ENCODE data around the gene NFIC.
"Not testable (repeated sequence)": the region's sequence is repeated elsewhere in the genome, so short reads cannot be mapped to it uniquely, and the experiment has no call there.

Gene NFIC

DNA sequence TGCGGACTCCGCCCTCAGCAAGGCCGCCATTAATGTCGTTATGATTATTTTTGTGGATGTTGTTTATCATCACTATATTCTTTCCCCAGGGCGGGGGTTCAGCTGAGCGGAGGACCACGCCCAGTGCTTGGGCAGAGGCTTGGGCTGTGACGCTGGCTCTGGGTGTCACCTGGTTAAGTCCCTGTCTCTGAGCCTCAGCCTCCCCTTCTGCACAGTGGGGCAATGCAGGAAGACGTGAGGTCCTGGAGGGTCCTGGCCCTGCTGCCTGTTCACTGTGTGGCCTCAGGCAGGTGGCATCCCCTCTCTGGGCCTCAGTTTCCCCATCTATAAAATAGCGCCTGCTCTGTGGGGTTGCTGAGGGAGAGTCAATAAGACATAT is 32.5 kb downstream of the NFIC start:
- no peak for DNase-seq (ENCODE audit: low spot score)

DNA sequence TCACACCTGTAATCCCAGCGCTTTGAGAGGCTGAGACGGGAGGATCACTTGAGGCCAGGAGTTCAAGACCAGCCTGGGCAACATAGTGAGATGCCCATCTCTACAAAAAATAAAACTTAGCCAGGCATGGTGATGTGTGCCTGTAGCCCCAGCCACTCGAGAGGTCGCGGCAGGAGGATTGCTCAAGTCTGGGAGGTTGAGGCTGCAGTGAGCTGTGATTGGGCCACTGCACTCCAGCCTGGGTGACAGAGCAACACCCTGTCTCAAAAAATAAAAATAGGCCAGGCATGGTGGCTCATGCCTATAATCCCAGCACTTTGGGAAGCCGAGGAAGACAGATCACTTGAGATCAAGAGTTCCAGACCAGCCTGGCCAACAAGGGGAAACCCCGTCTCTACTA is 32.9 kb downstream of the NFIC start:
- DNase-seq (ENCODE audit: low spot score) = not testable (repeated sequence)

DNA sequence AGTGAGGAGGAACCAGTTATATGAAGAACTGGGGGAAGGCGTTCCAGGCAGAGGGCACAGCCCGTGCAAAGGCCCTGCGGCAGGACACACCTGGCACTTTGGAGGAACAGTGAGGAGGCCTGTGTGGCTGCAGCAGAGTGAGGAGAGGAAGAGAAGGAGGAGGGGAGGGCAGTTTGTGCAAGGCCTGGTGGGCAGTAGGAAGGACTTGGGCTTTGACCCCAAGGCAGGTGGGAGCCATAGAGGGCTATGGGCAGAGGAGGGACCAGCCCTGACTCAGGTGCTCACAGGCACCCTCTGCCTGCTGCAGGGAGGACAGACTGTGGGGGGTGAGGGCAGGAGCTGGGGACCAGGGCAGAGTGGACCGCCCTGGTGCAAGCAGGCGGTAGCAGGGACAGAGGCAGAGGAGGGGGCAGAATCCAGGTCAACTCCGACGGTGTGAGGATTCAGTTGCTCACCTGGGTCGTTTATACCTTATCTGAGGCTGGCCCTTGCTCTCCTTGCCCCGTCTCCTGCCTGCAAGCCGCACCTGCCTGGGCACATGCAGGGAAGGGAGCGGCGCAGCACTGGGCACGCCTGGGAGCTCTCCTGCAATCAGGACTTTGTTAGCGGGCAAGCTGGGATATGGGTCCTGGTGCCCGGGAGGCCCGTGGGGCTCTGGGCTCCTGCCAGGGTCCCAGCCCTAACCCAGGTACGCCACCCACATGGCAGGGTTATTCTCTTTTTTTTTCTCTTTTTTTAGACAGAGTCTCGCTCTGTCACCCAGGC is 34.8 kb downstream of the NFIC start:
- DNase-seq (ENCODE audit: low spot score) = no peak

DNA sequence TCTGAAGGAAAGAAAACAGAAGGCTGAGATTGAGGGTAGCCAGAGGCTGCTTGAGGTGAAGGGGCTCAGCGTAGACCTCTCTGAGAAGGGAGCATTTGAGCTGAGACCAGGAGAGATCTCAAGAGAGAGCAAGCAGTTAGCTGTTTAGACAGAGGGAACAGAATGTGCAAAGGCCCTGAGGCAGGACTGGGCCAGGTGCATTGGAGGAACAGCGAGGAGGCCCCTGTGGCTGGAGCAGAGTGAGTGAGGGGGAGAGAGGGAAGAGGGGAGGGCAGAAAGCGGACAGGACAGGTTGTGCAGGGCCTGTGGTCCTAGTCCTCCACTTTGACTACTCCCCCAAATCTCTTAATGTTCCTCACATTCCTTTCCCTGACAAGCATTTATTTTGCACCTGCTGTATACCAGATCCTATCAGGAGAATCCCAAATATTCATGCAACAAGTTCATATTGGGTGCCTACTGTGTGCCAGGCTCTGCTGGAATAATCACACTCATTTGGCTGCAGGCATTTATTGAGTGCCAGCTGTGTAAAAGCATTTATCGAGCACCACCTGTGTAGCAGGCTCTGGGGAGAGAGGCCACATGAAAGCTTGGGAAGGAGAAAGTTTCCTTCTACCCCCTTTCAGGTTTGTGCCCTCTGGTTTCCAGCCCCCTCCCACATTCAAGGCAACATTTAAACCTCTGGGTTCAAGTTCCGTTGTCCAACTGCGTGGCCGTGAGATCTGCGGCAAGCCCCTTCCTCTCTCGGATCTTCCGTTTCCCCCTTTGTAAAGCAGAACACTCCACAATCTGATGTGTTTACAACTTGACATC is 36.5 kb downstream of the NFIC start:
- DNase-seq (ENCODE audit: low spot score) = no peak

DNA sequence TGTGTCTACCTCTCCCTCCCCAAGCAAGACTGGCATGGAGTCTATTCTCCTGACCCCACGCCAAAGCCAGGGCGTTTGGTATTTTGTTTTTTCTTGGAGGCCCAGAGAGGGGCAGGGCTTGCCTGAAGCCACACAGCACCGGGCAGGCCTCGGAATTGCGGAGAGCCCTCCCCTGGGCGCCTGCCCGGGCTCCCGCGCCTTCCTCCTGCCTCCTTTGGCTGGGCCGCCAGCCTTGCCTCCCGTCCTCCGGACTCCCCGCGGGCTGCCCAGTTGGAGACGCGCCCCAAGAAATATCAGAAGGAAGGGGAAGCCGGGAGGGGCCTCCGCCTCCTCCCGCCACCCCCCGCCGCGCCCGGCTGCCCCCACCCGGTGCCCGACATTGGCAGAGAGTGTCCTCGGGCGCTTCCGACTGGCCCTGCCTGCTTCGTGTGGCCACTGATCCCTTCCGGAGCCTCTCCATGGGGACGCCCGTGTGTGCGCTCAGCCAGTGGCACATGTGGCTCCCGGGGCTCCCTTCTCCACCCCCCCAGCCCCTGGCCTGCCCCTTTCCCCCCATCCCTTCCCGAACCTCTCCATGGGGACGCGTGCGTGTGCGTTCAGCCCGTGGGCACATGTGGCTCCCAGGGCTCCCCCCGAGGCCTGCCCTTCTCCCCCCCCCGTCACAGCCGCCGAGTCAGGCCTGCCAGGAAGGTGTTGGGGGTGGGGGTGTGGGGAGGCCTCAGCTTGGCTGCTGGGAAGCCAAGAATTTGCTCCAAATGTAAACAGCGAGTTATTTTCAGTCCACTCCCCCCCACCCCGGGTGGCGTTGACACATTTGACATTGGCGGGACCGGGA is 37.3 kb downstream of the NFIC start:
- DNase-seq (ENCODE audit: low spot score) = no peak

DNA sequence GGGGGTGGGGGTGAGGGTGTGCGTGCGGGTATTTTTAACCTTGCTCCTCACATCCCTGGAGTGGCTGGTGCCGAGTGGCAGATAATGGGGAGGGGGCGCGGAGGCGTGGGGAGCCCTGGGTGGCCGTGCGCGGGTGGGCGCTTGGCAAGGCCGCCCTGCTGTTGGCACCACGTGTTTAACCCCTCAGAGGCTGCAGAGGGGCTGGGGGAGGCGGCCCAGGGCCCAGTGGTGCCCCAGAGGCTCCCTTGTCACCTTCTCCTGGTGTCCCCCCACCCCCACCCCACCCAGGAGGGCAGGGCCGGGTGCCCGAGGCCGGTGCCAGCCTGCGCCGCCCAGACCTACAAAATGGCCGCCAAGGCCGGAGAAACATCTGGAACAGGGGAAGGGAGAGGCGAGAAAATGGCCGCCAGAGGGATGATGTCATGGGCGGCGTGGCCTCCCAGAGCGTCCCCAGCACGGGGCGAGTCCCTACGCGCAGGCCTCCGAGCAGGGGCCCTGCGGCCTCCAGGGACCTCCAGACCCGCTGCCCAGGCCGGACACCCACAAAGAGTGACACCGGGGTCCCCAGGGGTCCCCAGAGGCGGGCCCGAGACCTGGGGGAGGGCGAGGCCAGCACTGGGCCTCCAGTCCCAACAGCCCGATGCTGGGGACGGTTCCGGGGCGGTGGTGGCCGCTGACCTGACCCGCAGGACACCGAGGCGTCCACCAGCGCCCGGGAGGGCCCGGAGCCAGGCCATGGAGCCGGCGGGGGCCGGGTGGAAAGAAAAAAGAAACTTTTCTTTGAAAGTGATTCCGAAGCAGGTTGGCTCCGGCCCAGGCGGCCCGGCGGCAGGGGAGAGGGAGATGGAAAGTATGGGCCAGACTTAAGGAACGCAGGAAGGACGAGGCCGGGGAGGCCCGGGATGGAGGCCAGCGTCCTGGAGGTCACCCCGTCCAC is 38.2 kb downstream of the NFIC start:
- DNase-seq (ENCODE audit: low spot score) = no peak

DNA sequence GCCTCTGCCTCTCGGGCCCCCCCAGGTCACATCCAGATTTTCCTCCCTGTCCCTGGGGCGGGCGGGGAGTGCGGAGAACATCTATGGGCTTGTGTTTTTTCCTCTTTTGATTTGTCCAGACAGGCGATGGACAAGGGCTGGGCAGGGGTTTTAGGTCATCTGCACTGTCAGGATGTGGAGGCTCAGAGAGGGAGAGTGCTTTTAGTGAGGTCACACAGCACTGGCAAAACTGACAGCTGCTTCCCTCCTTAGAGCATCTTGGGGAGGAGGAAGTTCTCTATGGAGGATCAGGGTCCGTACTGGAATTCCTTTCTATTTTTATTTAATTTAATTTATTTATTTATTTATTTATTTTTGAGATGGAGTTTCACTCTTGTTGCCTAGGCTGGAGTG is 38.9 kb downstream of the NFIC start:
- DNase-seq (ENCODE audit: low spot score) = no peak

DNA sequence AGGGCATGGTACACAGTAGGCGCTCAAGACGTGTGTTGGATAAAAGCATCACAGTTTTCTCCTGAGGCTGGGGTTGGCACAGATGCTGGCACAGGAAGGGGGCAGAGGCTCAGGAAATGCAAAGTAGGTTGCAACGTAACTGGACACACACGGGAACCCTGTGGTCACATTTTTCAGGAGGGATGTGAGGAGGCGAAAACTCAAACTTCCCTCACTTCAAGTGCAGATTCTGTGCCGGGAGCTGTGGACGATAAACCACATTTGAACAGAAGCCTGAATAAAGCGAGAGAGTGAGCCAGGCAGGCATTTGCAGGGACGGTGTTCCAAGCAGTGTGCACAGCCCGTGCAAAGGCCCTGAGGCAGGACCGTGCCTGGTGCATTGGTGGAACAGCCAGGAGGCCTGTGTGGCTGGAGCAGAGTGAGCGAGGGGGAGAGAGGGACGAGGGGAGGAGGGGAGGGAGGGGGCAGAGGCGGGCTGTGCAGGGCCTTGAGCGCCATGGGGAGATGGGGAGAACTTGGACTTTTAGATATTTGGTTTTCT is 40.3 kb downstream of the NFIC start:
- no peak for DNase-seq (ENCODE audit: low spot score)

DNA sequence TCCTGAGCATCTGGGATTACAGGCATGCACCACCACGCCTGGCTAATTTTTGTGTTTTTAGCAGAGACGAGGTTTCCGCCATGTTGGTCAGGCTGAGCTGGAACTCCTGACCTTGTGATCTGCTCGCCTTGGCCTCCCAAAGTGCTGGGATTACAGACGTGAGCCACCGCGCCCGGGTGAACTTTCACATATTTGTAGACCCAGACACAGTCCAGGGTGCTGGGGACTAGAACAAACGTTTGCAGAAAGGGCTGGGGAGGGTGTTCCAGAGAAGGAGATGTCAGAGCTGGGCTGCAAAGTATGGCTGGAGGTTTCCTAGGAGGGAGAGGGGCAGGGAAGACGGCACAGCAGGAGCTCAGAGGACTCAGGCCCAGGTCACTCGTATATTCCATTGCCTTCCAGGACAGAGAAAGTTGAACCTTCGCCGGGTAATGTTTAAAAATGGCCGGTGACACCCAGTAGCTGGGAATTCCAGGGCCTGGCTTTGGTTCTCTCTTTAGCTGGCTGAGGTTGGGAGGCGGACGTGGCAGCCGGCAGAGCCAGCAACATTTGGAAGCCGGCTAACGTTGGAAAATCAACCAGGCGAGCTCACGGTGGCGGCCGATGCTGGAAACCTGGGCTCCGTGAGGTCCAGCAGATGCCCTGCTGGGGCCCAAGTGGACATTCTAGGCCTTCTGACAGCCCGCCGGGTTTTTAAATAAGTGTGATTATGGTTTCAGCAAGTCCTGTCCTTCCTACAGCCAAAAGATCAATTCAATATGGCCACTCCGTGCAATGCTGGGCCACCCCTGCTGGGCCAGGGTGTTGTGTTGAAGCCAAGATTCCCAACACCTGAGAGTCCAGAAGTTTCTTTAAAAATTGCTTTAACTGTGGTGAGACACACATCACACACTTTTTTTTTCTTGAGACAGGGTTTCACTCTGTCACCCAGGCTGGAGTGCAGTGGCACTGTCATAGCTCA is 41.5 kb downstream of the NFIC start:
- DNase-seq (ENCODE audit: low spot score) = no peak

DNA sequence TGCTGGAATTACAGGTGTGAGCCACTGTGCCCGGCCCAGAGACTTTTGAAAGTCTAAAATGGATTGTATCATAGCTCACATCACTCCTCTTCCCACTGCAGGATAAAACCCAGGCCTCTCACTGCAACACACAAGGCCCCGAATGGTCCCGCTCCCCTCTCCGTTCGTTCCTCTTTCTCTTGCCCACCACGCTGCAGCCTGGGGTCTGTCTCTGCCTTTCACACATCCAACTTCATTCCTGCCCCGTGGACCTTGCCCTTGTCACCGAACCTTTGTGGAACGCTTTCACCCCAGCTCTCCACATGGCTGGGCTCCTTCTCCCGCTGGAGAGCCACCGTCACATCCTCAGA is 42.6 kb downstream of the NFIC start:
- DNase-seq (ENCODE audit: low spot score) = no peak

DNA sequence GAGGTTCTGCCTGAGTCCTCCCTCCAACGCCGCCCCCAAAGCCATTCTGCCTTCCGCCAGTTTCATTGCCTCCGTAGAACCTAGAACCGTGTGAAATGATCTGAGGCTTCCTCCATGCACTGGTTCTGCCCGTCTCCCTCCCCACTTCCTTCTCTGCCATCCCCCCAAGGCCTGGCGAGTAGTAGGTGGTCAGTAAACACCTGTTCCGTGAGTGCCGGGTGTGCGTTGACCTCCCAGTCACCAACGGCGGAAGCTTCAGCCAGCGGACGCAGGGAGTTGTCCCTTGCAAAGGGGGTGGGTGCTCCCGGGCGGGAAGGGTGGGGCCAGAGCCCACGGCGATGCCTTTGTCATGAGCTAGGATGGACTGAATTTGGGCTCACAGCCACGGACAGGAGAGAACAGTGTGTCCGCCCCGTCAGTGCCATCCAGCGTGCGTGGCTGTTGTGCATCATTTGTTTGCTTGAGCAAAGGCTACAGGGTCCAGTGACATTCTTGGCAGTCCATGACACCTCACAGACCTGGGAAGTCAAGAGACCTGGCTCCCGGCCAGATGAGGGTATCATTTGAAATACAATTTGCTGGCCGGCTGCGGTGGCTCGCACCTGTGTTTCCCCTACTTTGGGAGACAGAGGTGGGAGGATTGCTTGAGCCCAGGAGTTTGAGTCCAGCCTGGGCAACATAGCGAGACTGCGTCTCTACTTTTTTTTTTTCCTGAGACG is 43.1 kb downstream of the NFIC start:
- no peak for DNase-seq (ENCODE audit: low spot score)

DNA sequence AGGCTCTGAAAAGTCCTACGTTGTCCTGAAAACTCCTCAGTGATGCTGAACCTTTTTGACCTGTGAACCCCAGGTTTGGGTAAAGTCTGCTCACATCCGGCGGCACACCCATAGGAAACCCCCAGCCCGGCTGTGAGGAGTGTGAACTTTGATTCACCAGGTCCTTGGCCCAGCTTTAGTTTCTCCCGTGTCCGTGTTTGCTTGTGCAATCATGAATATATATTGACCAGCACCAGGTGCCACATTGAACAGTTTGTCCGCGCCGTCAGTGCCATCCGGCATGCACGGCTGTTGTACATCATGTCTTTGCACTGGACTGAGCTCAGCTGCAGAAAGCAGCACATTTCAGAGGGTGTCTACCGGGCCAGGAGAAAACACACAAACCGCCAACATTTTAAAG is 45.3 kb downstream of the NFIC start:
- DNase-seq (ENCODE audit: low spot score) = no peak

DNA sequence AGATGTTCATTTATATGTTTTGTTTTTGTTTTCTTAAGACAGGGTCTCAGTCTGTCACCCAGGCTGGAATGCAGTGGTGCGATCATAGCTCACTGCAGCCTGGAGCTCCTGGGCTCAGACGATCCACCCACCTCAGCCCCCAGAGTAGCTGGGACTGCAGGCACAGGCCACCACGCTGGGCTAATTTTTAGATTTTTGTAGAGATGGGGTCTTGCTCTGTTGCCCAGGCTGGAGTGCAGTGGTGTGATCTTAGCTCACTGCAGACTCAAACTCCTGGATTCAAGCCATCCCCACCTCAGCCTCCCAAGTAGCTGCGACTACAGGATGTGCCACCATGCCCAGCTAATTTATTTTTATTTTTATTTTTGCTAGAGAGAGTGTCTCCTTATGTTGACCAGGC is 45.7 kb downstream of the NFIC start:
- DNase-seq (ENCODE audit: low spot score) = no peak

DNA sequence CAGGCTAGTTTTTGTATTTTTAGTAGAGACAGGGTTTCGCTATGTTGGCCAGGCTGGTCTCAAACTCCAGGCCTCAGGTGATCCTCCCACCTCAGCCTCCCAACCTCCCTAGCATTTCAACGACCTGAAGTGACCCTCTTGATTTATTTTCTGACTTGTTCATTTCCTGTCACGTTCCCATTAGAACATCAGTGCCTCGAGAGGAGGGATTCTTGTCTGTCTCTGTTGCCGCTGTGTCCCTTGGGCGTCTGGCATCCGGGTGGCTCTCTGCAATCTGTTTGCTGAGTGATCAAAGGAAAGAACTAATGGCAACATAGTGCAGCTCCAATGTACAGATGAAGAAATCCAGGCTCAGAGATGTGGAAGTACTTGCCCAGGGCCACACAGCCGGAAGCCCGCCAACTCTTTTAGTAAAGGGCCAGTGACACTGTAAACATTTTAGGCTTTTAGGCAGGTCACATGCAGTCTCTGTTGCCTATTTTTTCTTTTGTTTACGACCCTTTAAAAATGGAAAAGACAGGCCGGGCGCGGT is 47.5 kb downstream of the NFIC start:
- peak; percentile 81 for DNase-seq (ENCODE audit: low spot score)

DNA sequence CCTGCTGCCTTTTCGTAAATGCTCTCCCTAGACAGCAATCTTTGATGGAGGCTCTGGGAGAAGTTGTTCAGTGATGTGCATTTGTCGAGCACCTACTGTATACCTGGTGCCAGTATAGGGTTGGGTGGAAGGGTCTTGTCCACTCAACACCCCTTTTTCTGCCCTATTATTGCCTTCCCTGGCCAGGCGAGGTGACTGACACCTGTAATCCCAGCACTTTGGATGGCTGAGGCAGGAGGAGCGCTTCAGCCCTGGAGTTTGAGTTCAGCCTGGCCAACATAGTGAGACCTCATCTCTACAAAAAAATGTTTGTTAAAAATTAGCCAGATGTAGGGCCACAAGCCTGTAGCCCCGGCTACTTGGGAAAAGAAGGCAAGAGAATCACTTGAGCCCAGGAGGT is 49.3 kb downstream of the NFIC start:
- DNase-seq (ENCODE audit: low spot score) = no peak

DNA sequence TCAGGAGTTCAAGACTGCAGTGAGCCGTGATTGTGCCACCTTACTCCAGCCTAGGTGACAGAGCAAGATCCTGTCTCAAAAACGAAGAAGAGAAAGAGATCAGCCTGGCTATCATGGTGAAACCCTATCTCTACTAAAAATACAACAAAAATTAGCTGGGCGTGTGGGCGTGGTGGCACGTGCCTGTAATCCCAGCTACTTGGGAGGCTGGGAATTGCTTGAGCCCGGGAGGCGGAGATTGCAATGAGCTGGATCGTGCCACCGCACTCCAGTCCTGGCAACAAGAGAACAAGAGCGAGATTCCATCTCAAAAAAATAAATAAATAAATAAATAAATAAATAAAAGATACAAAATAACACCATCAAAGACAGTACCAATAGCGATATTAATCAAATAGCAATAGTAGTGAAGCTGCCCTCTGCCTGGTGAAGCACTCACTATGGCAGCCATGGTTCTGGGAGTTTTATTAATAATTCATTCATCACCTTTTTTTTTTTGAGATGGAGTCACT is 53.9 kb downstream of the NFIC start:
- DNase-seq (ENCODE audit: low spot score) = no peak

DNA sequence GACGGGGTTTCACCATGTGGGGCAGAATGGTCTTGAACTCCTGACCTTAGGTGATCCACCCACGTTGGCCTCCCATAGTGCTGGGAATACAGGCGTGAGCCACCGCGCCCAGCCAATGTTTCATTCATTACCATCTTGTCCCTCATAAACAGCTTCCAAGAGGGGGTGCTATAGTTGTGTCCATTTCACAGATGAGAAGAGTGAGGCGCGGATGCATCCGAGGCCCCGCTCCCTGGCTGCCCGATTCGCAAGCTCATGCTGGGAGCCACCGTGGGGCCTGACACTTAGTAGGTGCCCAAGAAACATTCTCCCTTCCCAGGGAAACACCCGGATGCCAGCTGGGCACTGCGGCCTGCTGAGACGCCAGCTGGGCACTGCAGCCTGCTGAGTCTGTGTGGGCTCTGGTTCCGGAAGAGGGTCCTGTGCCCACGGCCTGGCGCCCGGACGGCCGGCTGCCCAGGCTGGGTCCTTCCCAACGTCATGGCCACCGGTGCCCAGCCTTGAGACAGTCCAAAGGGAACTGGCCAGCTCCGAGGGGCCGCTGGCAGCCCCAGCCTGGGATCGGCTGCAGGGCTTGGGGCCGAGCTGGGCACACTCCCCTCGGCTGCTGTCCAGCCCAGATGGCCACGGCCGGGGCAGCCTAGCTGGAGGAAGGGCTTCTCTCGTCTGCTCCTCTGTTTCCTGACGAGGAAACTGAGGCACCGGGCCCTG is 54.7 kb downstream of the NFIC start:
- DNase-seq (ENCODE audit: low spot score) = no peak

DNA sequence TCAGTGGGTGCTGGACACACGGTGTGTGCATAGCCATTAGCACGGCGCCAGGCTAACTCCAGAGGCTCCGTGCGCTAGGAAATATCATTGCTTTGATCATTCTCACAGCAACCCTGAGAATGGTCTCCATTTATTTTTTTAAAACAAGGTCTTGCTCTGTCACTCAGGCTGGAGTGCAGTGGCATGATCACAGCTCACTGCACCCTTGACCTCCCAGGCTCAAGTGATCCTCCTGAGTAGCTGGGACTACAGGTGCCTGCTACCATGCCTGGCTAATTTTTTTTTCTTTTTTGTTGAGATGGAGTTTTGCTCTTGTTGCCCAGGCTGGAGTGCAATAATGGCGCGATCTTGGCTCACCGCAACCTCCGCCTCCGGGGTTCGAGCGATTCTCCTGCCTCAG is 55.3 kb downstream of the NFIC start:
- DNase-seq (ENCODE audit: low spot score) = not testable (repeated sequence)

Measured in HuH-7 (cell line).